NCI-H774 (cell line): ENCODE data around the gene SUCO.

Experiments used
- DNase-seq: peaks from one replicate; lab custom pipeline; 2025; lab: John Stamatoyannopoulos, UW

Gene SUCO

DNA sequence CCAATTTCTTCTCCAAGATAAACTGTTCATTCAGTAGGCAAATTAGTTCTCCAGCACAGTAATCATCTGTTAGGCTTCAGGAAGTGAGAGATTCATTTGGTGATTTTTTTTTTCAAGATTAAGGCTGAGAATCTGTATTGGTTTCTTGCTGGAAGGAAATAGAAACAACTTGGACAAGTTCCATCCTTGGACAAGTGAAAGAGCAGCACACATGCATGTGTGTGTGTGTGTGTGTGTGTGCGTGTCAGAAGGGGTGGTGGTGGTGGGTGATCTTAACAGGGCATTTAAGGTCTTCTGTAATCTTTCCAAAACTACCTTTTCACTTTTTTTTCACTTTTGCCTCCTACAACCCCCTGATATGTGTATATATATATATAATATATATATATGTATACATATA, 15.9 kb upstream of the SUCO start:
- no peak for DNase-seq

GRCh38 chr1:172517545-172517944, 15.4 kb upstream of the SUCO start:
- no peak for DNase-seq

- DNase-seq, result no peak
These were observed 3.6 kb upstream of the SUCO start for GRCh38 chr1:172529304-172529703.

- DNase-seq, result no peak
These were observed 3.0 kb upstream of the SUCO start for GRCh38 chr1:172530000-172530399.

DNA sequence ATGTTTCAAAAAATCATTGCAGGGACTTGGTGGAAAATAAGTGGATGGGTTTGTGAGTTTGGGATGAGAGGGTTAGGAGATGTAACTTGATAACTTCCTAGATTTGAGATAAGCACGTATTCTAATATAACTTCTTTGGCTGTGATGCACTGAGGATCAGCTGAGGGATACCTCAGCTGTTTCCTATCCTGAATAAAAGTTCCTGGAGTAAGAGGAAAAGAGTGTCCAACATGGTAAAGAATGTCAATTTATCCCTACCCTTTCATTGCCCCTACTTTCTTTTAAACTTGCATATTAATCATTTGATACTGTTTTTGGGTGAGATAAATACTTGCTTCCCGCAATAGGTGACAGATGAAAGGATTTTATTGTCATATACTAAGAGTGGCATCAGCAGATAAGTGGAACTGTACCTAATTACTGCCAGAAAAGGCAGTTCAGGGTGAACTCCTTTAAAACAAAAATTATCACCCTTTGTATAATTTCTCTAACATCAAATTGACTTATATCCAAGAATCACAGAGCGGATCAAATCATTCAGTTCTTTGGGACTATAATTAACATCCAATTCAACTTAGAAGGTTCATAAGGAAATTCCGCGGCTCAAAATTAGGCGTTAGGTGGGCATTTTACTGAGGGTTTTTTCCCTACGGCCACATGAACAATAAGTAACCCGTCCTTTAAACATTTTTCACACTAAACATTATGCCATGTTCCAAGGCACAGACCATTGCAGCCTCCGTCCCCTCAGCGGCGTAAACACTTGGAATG, 1.4 kb upstream of the SUCO start:
- DNase-seq, result no peak

- peak; percentile 94 for DNase-seq
These were observed 709 bp upstream of the SUCO start for GRCh38 chr1:172532183-172532699.

- DNase-seq, result no peak
These were observed 682 bp downstream of the SUCO start for GRCh38 chr1:172533513-172534151.

DNA sequence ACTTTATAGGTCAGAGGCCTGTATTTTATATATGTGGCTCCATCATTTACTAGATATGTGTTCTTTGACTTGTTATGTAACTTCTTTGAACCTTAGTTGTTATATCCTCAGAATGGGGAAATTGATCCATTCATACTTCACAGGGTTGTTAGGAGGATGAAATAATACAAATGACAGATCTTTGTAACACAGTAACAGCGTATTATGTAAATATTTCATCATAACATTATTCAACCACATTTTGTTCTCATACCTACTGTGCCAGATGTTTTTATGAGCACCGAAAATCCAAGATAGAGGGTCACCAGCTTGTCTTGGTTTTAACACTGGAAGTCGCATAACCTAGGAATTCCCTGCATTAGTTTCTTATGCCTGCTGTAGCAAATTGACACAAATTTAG, 3.3 kb downstream of the SUCO start:
- no peak for DNase-seq

- DNase-seq, result no peak
These were observed 4.4 kb downstream of the SUCO start for GRCh38 chr1:172537366-172537765.

GRCh38 chr1:172537827-172538391, 5.0 kb downstream of the SUCO start:
- no peak for DNase-seq

DNA sequence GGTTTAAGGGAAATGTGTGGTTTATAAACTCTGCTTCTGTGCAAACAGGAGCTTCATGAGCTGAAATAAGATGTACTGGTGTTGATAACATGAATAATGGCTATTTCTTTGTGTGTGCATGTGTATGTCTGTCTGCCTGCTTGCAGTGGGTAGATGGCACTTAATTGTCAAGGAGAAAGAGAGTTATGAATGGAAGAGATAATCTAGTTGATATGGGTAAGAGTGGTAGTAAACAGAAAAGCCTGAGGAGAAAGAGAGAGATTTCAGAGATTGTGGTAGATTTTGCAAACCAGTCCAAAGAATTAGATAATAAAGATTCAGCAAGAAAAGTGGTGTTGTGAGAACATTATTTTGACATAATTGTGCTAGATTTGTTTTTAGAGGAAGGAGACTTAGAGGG, 7.7 kb downstream of the SUCO start:
- no peak for DNase-seq

- DNase-seq, result no peak
These were observed 11.6 kb downstream of the SUCO start for GRCh38 chr1:172544481-172545104.

DNA sequence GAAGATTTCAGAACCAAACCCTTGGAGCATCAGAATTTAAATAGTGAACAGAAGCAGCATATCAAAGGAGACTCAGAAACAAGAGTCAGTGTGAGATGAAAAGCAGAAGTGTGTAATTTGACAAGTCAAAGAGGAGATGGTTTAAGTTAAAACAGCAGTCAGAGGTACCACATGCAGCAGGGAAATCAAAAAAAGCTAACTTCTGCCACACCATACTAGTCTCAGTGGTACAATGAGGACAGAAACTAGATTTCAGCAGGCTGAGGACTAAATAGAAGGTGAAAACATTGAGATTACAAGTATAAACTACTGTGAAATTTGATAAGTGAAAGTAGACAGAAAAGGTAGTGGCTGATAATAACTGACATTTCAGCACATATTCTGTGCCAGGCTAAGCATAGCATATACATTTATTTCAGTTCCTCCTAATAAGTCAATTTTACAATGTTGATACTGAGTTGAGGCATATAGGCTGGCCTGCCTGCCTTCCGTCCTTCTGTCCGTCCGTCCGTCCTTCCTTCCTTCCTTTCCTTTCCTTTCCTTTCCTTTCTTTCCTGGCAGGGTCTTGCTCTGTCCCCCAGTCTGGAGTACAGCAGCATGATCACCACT, 12.6 kb downstream of the SUCO start:
- no peak for DNase-seq

GRCh38 chr1:172547071-172547470, 14.1 kb downstream of the SUCO start:
- DNase-seq, result peak; percentile 20

DNA sequence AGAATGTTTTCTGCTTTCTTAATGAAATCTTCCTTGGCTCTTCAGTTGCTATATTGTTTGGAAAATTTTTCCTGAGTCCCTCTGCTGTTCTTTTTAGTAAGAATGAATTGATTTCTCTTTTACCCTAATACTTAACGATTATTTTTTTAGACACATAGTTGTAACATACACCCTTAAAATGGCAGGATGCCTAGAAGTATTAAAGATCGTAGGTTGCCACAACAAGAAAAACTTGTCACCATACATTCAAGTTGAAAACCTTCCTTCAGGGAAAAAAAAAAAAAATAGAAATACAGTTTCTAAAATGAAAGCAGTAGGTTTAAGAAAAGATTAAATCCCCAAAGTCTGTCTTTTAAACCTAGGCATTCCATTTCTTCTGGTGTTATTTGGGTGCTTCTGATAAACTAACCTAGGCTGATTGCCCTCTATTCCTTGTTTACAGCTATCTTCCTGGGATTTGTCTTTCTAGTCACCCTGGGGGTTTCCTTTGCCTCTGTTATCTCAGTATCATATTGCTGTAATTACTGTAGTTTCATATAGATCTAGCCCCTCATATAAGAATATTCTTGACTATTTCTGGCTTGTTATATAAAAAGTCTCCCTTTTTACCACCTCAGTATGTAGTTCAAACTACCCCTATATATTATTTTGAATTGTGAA, 16.8 kb downstream of the SUCO start:
- DNase-seq, result no peak

GRCh38 chr1:172551279-172551678, 18.3 kb downstream of the SUCO start:
- DNase-seq, result no peak

GRCh38 chr1:172554915-172555314, 22.0 kb downstream of the SUCO start:
- no peak for DNase-seq

DNA sequence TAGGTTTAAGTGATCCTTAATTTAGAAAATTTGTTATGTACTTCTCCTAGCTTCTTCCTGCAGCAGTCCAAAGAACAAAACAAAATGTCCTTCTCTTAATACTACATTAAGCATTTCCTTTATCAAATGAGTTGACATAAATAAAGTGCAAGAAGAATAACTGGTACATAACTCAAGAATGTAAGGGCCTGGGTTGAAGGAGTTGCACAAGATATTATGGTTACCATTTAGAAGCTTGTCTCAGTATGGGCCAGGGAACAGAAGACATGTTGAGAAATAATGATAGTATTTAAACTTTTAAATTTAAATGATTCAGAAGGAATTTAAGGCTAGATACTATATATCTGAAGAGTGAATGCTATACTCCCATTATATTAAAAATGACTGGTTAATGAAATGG, 23.5 kb downstream of the SUCO start:
- no peak for DNase-seq

DNA sequence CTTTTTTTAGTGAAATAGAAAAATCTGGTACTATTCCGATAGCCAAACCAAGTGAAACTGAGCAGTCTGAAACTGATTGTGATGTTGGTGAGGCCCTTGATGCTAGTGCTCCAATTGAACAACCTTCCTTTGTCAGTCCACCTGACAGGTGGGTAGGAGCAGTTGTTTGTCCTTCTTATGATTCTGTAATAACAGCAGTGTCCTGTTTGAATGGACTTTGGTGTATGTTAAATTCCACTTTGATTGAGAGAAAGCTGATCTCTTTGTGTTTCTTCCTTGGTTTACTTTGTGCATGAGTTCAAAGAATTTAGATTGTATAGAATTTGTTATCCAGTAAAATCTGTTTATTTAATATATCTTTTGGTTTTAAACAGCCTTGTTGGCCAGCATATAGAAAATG, 24.3 kb downstream of the SUCO start:
- no peak for DNase-seq

GRCh38 chr1:172559572-172560210, 26.7 kb downstream of the SUCO start:
- no peak for DNase-seq

GRCh38 chr1:172561252-172561651, 28.3 kb downstream of the SUCO start:
- no peak for DNase-seq
